D721Med (cell line): ENCODE measurements around the gene KRTAP9-7.

ENCODE experiments used
- DNase-seq: peaks from one replicate; pipeline ENCODE4 v3.0.0; 2011; ENCODE audit warnings: low spot score; ENCODE audit not compliant: insufficient read length
- FAIRE-seq: peaks from 2 replicates; lab custom pipeline; 2011; peaks lifted over from hg19 to GRCh38; lab: Jason Lieb, UNC
- CTCF ChIP-seq: IDR thresholded peaks from 2 replicates; pipeline ENCODE4 v1.5.1; 2012; ENCODE audit warnings: mild to moderate bottlenecking, control low read depth; ENCODE audit not compliant: insufficient read depth; ENCODE audit errors: missing control alignments

The KRTAP9-7 gene

GRCh38 chr17:41294016-41294415 is 18.5 kb downstream of the KRTAP9-7 start:
- FAIRE-seq (no peak), DNase-seq (no peak)
- TF ChIP-seq CTCF = no peak

- no peak for TF ChIP-seq CTCF
- no peak for DNase-seq
- FAIRE-seq = no peak
These were observed 21.3 kb downstream of the KRTAP9-7 start for GRCh38 chr17:41296846-41297245.

GRCh38 chr17:41298458-41299135 is 23.1 kb downstream of the KRTAP9-7 start:
- DNase-seq = no peak
- no peak for FAIRE-seq
- no peak for TF ChIP-seq CTCF

- FAIRE-seq = no peak
- DNase-seq = no peak
- no peak for TF ChIP-seq CTCF
These were observed 25.8 kb downstream of the KRTAP9-7 start for GRCh38 chr17:41301204-41301790.

GRCh38 chr17:41301916-41302901 is 26.7 kb downstream of the KRTAP9-7 start, which contains the start of gene KRTAP29-1:
Gene KRTAP29-1 (minus strand): TSS chr17:41302851. CDS start chr17:41302851, 0 bp downstream.
- DNase-seq (no peak), FAIRE-seq (no peak)
- no peak for TF ChIP-seq CTCF

GRCh38 chr17:41302981-41303380 is 27.5 kb downstream of the KRTAP9-7 start:
- DNase-seq (no peak), FAIRE-seq (no peak)
- TF ChIP-seq CTCF = no peak
